Measurements from ENCODE around the gene SLC38A8.

The SLC38A8 gene

DNA sequence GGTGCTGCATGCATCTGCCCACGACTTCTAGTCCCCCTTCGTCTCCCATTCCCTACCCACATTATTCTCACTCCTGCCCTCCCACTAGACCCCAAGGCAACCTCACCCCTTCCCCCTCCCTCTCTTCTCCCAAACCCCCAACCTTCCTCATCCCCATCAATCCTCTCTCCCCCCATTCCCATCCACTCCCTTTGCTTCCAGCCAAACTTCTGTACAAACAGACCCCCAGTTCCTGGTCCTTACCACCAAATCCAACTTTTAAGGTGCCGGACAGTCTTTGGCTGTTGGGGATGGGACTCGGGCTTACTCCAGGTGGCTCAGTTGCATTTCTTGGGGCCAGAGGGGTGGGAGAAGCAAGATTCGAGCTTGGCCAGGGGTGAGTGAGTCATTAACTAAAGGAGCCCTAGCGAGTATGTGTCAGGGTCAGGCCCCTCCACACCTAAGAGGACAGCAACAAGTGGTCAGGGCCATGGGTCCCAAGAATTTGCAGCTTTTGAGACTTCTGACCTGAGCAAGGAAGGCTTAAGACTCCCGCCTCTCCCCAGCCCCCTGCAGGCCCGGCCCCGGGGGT is at the start of gene SLC38A8:
Gene SLC38A8 (minus strand): TSS at position 488 of the 571 bp plus-strand sequence. CDS start 638 bp downstream, outside the sequence.
- DNase-seq, result no peak
- in situ Hi-C loops (cut with HindIII; ENCODE audit: low pct_ligation_motif_present, low pct_unique_long_range_greater_than_20kb, low sequenced_read_pairs), result no loop called here

GRCh38 chr16:84091460-84091859 is 48.9 kb upstream of the SLC38A8 start:
- DNase-seq, result no peak
- in situ Hi-C loops (cut with HindIII; ENCODE audit: low pct_ligation_motif_present, low pct_unique_long_range_greater_than_20kb, low sequenced_read_pairs), result no loop called here

GRCh38 chr16:84090211-84090610 is 47.6 kb upstream of the SLC38A8 start:
- in situ Hi-C loops (cut with HindIII; ENCODE audit: low pct_ligation_motif_present, low pct_unique_long_range_greater_than_20kb, low sequenced_read_pairs), result no loop called here
- no peak for DNase-seq

- no peak for DNase-seq
- in situ Hi-C loops (cut with HindIII; ENCODE audit: low pct_ligation_motif_present, low pct_unique_long_range_greater_than_20kb, low sequenced_read_pairs), result no loop called here
These were observed 46.2 kb upstream of the SLC38A8 start for GRCh38 chr16:84088695-84089395.

DNA sequence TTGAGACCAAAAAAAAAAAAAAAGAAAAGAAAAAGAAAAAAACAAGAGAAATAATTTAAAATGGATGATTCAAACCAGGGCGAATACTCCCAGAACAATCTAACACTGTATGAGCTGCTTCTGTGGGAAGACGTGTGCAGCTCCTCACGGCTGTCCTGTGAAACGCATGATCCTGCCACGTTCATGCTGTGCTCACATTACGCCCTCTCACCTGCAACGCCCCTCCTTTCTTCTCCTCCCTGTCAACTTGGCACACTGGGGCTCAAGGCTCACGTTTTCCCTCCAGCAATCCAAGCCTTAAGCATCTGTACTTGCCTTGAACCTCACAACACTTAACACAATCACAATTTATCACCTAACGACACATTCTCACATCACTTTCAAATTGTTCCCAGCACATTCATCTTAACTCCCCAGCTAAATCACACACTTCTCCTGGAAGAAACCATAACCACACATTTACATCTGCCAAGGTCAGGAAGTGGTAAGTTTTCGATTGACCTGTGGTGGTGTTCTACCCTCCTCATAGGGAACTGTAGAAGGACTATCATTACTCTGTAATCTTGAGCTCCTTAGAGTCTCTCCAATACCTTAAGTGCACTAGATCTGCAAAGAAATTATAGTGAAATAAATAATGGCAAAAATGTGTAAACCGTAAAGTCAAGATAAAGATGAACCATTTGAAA is 45.0 kb upstream of the SLC38A8 start:
- in situ Hi-C loops (cut with HindIII; ENCODE audit: low pct_ligation_motif_present, low pct_unique_long_range_greater_than_20kb, low sequenced_read_pairs), result no loop called here
- DNase-seq, result no peak

GRCh38 chr16:84087001-84087400 is 44.4 kb upstream of the SLC38A8 start:
- in situ Hi-C loops (cut with HindIII; ENCODE audit: low pct_ligation_motif_present, low pct_unique_long_range_greater_than_20kb, low sequenced_read_pairs), result no loop called here
- no peak for DNase-seq

- DNase-seq, result no peak
- in situ Hi-C loops (cut with HindIII; ENCODE audit: low pct_ligation_motif_present, low pct_unique_long_range_greater_than_20kb, low sequenced_read_pairs), result no loop called here
These were observed 43.7 kb upstream of the SLC38A8 start for GRCh38 chr16:84086341-84086740.

DNA sequence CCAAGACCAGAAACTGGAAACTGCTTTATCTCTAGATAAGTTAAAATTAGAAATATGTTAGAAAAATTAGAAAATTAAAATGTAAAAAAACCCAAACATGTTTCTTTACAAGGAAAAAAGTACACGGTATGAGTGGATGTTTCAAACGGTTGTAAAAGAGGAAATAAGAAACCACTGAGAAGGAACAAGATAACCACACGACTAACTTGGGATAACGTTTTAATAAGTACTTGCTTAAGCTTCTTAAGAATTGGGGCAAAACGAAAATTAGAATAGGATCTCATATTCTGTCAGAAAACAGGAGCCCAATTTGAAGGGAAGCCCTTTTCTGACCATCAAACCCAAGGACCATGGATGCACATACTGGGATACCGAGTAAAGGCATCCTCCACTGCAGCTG is 43.2 kb upstream of the SLC38A8 start:
- in situ Hi-C loops (cut with HindIII; ENCODE audit: low pct_ligation_motif_present, low pct_unique_long_range_greater_than_20kb, low sequenced_read_pairs), result no loop called here
- DNase-seq, result no peak

- in situ Hi-C loops (cut with HindIII; ENCODE audit: low pct_ligation_motif_present, low pct_unique_long_range_greater_than_20kb, low sequenced_read_pairs), result no loop called here
- DNase-seq, result no peak
These were observed 42.7 kb upstream of the SLC38A8 start for GRCh38 chr16:84085271-84085667.

DNA sequence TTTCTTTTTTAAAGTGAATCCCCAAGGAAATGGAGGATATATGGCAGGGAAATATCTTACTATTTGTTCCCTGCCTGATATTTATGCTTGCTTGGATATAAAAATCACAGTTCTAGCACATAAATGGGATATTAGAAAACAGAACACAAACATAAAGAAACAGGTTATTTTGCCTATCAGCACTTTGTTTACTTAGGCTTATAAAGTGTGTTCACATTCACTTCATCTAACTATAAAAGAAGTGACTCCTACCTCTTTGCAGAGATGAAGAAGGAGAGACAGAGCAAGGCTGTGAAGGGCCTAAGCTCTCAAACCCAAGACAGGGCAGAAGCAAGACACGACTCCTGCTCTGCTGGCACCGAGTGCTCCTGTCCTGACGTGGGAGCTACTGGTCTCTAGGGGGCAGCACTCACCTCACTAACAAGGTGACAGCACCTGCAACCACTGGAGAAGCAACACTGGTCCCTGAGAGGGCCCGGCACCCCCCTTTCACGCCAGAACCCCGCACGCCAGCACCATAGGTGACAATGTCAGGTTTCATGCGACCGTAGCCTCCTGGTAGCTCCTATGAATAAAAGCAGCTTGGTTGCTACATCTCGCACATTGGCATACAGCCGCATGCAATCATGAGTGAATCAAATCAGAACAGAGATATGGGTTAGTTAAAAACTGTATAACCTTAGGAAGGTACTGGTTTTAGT is 42.1 kb upstream of the SLC38A8 start:
- in situ Hi-C loops (cut with HindIII; ENCODE audit: low pct_ligation_motif_present, low pct_unique_long_range_greater_than_20kb, low sequenced_read_pairs), result no loop called here
- peak; percentile 79 for DNase-seq

- in situ Hi-C loops (cut with HindIII; ENCODE audit: low pct_ligation_motif_present, low pct_unique_long_range_greater_than_20kb, low sequenced_read_pairs), result no loop called here
- DNase-seq, result no peak
These were observed 40.4 kb upstream of the SLC38A8 start for GRCh38 chr16:84082835-84083569.

- in situ Hi-C loops (cut with HindIII; ENCODE audit: low pct_ligation_motif_present, low pct_unique_long_range_greater_than_20kb, low sequenced_read_pairs), result no loop called here
- no peak for DNase-seq
These were observed 39.5 kb upstream of the SLC38A8 start for GRCh38 chr16:84082110-84082509.

DNA sequence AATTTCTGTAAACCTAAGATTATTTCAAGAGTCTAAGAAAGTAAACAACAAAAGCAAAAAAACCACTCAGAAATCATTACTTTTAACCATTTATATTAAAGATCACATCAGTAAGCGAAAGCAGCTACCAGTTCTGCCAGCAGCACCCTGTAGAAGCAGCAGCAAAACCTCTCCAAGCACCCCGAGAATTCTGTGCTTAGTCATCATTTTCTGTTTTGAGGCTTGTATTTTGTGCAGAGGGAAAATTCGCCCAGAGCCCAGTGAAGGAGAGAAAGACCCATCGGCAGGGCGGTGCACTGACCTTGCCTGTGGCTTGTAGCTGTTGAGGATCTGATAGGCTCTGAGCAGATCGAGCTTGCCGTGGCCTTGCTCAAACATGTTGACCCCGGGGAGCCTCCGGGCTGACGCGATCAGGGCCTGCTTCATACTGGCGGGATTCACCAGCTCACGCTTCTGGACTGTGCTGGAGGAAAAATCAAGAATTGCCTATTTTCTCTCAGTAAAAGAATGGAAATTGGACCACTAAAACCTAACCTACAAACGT is 38.9 kb upstream of the SLC38A8 start:
- in situ Hi-C loops (cut with HindIII; ENCODE audit: low pct_ligation_motif_present, low pct_unique_long_range_greater_than_20kb, low sequenced_read_pairs), result no loop called here
- no peak for DNase-seq

- in situ Hi-C loops (cut with HindIII; ENCODE audit: low pct_ligation_motif_present, low pct_unique_long_range_greater_than_20kb, low sequenced_read_pairs), result no loop called here
These were observed 38.2 kb upstream of the SLC38A8 start for GRCh38 chr16:84080813-84081212.

DNA sequence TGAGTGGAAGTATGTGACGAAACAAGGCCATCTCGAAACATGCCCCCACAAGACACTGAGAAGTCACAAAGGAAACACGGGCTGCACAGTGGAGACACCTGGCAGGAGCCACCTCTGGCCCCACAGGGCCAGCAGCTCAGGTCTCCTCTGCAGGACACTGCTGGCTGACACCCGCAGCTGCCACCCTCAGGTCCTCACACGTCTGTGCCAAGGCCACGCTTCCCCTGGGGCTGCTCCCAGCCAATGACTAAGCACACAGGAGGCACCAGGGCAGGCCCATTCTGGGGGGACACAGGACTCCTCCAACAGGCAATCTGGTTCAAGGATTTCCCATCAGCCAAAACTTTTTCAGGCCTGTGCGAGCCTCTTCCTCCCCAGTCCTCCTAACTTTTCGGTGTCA is 37.8 kb upstream of the SLC38A8 start:
- no peak for DNase-seq
- in situ Hi-C loops (cut with HindIII; ENCODE audit: low pct_ligation_motif_present, low pct_unique_long_range_greater_than_20kb, low sequenced_read_pairs), result no loop called here

More at GRCh38 chr16:84080813-84081212, 38.2 kb upstream of the SLC38A8 start:
- DNase-seq, result no peak

DNA sequence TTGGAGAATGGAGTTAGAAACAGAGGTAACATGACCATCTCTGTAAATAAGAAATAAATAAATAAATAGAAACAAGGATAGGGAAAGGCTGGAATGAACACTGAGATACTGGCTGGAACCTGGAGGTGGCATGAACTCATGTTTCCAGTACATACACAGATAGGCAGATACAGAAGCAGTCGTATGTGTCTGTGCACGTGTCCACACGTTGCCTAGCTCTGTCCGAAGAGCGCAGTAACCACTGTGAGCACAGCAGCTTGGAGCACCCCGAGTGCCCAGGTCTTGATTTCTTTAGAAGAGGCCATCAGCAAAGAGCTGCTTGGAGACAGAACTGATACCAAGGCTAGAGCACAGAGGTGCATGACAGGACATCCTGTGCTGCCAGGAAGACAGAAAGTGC is 37.1 kb upstream of the SLC38A8 start:
- DNase-seq, result no peak
- in situ Hi-C loops (cut with HindIII; ENCODE audit: low pct_ligation_motif_present, low pct_unique_long_range_greater_than_20kb, low sequenced_read_pairs), result no loop called here

DNA sequence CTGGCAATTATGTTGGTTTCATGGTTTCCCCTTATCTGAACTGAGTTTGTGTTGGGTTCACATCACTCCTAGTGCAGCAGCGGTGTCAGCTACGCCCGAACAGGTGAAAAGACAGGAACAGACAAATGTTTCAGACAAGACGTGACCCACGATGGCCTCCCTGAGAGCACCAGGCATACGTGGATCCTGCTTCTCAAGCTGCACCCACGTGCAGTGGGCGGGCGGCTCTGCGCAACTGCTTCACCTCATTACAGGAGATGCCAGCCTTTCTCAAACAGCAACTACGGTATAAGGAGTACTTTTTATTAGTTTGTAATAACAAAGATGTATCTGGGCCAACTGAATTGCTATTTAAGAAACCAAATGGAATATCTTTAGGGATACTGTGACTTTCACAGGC is 32.8 kb upstream of the SLC38A8 start:
- in situ Hi-C loops (cut with HindIII; ENCODE audit: low pct_ligation_motif_present, low pct_unique_long_range_greater_than_20kb, low sequenced_read_pairs), result no loop called here
- no peak for DNase-seq

DNA sequence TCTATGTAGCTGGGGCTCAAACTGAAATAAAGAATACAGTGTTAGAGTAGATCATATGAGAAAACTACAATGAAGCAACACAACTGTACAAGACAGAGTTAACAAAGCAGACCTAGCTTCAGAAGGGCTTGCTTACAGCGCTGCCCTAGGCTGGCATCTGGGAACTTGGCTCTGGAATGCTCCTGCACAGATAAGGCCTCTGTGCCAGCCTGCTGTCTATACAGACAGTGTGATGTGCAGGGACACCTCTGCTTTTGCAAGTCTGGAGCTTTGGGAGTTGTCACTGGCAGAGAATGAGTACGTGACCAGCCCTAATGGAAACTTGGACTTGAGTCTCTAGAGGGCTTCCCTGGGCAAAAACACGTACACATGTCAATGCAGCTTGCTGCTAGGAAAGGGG is 32.1 kb upstream of the SLC38A8 start:
- in situ Hi-C loops (cut with HindIII; ENCODE audit: low pct_ligation_motif_present, low pct_unique_long_range_greater_than_20kb, low sequenced_read_pairs), result no loop called here
- DNase-seq, result no peak
